ENCODE measurements around the gene CTDSPL.

CTDSPL gene

GRCh38 chr3:37943631-37944314 is 82.1 kb downstream of the CTDSPL start:
- DNase-seq (ENCODE audit: low read depth) = no peak

GRCh38 chr3:37944391-37944842 is 82.7 kb downstream of the CTDSPL start:
- no peak for DNase-seq (ENCODE audit: low read depth)

- DNase-seq (ENCODE audit: low read depth) = no peak
Observed at GRCh38 chr3:37945156-37945806, 83.6 kb downstream of the CTDSPL start.

- no peak for DNase-seq (ENCODE audit: low read depth)
Observed at GRCh38 chr3:37945807-37946530, 84.3 kb downstream of the CTDSPL start.

GRCh38 chr3:37946531-37946889 is 84.8 kb downstream of the CTDSPL start:
- DNase-seq (ENCODE audit: low read depth) = no peak

- DNase-seq (ENCODE audit: low read depth) = no peak
Observed at GRCh38 chr3:37949866-37950265, 88.2 kb downstream of the CTDSPL start.

- no peak for DNase-seq (ENCODE audit: low read depth)
Observed at GRCh38 chr3:37952564-37952963, 90.9 kb downstream of the CTDSPL start.

GRCh38 chr3:37953226-37953625 is 91.5 kb downstream of the CTDSPL start:
- no peak for DNase-seq (ENCODE audit: low read depth)

GRCh38 chr3:37953707-37954394 is 92.2 kb downstream of the CTDSPL start:
- no peak for DNase-seq (ENCODE audit: low read depth)

- no peak for DNase-seq (ENCODE audit: low read depth)
Observed at GRCh38 chr3:37954881-37955280, 93.2 kb downstream of the CTDSPL start.

GRCh38 chr3:37955918-37956707 is 94.4 kb downstream of the CTDSPL start:
- no peak for DNase-seq (ENCODE audit: low read depth)

GRCh38 chr3:37956723-37957538 is 95.3 kb downstream of the CTDSPL start:
- DNase-seq (ENCODE audit: low read depth) = no peak

- DNase-seq (ENCODE audit: low read depth) = no peak
Observed at GRCh38 chr3:37957539-37957936, 95.9 kb downstream of the CTDSPL start.

GRCh38 chr3:37961622-37962431 is 100.1 kb downstream of the CTDSPL start:
- no peak for DNase-seq (ENCODE audit: low read depth)

GRCh38 chr3:37963016-37963415 is 101.3 kb downstream of the CTDSPL start:
- peak; percentile 49 for DNase-seq (ENCODE audit: low read depth)

- DNase-seq (ENCODE audit: low read depth) = no peak
Observed at GRCh38 chr3:37963635-37964034, 102.0 kb downstream of the CTDSPL start.

GRCh38 chr3:37964146-37964545 is 102.5 kb downstream of the CTDSPL start:
- DNase-seq (ENCODE audit: low read depth) = no peak

GRCh38 chr3:37964716-37965115 is 103.0 kb downstream of the CTDSPL start:
- no peak for DNase-seq (ENCODE audit: low read depth)

- DNase-seq (ENCODE audit: low read depth) = no peak
Observed at GRCh38 chr3:37967260-37967881, 105.7 kb downstream of the CTDSPL start.

- no peak for DNase-seq (ENCODE audit: low read depth)
Observed at GRCh38 chr3:37968199-37968598, 106.5 kb downstream of the CTDSPL start.
